ENCODE measurements around the gene NAPA. TPM values are rescaled to one million over a fixed set of nuclear protein-coding genes. Genes with fewer than 3 reads are reported as not detected.
A peak's percentile ranks its signal among the peaks of the same experiment; 100 is the strongest.

NAPA gene
- total and polyA plus RNA-seq, 10 of the 15 experiments (the other 5 are each of a cell fraction or from before 2014, with no cell fraction given), result 8.2 to 193 (median 102) TPM

DNA sequence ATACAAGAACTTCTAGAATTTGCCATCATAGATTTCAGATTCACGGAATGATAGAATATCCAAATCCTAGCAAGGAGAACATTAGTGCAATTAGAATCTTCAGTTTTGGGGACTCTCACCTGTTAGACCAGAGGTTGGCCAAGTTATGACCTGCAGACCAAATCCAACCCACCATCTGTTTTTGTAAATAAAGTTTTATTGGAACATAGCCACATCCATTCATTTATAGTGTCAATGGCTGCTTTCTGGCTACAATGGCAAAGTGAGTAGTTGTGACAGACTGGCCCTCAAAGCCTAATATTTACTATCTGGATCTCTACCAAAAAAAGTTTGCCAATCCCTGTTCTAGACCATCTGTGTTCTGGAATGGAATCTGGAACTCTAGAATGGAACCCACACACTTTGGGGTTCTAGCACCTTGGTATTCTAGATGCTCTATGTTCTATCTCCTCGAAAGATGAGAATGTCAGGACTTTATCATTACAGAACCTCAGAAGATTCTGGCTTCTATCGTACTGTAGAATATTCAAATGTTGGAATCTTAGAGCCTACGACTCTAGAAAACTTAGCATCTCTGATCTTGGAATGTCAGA lies 33.3 kb downstream of the NAPA start:
- H2AFZ ChIP-seq (ENCODE audit: control insufficient read depth, low read depth, low read length), result no peak overlapping the region
- WGBS (ENCODE audit: insufficient coverage, insufficient replicate concordance, low lambda C conversion rate, missing lambda C conversion rate), result 74% methylated on average over 4 of the region's 4 CpGs

More for the DNA sequence above, 33.3 kb downstream of the NAPA start:
- H3K79me2 ChIP-seq (ENCODE audit: control insufficient read depth, insufficient read depth, low read length), result peaks cover 12% of the 10 kb centered on the region
- TF ChIP-seq, protein P1, sequence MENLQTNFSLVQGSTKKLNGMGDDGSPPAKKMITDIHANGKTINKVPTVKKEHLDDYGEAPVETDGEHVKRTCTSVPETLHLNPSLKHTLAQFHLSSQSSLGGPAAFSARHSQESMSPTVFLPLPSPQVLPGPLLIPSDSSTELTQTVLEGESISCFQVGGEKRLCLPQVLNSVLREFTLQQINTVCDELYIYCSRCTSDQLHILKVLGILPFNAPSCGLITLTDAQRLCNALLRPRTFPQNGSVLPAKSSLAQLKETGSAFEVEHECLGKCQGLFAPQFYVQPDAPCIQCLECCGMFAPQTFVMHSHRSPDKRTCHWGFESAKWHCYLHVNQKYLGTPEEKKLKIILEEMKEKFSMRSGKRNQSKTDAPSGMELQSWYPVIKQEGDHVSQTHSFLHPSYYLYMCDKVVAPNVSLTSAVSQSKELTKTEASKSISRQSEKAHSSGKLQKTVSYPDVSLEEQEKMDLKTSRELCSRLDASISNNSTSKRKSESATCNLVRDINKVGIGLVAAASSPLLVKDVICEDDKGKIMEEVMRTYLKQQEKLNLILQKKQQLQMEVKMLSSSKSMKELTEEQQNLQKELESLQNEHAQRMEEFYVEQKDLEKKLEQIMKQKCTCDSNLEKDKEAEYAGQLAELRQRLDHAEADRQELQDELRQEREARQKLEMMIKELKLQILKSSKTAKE (IDR thresholded peaks at IDR 0.05; ENCODE audit: low read depth, poor library complexity, severe bottlenecking), result no peak
- TF ChIP-seq, protein P2, sequence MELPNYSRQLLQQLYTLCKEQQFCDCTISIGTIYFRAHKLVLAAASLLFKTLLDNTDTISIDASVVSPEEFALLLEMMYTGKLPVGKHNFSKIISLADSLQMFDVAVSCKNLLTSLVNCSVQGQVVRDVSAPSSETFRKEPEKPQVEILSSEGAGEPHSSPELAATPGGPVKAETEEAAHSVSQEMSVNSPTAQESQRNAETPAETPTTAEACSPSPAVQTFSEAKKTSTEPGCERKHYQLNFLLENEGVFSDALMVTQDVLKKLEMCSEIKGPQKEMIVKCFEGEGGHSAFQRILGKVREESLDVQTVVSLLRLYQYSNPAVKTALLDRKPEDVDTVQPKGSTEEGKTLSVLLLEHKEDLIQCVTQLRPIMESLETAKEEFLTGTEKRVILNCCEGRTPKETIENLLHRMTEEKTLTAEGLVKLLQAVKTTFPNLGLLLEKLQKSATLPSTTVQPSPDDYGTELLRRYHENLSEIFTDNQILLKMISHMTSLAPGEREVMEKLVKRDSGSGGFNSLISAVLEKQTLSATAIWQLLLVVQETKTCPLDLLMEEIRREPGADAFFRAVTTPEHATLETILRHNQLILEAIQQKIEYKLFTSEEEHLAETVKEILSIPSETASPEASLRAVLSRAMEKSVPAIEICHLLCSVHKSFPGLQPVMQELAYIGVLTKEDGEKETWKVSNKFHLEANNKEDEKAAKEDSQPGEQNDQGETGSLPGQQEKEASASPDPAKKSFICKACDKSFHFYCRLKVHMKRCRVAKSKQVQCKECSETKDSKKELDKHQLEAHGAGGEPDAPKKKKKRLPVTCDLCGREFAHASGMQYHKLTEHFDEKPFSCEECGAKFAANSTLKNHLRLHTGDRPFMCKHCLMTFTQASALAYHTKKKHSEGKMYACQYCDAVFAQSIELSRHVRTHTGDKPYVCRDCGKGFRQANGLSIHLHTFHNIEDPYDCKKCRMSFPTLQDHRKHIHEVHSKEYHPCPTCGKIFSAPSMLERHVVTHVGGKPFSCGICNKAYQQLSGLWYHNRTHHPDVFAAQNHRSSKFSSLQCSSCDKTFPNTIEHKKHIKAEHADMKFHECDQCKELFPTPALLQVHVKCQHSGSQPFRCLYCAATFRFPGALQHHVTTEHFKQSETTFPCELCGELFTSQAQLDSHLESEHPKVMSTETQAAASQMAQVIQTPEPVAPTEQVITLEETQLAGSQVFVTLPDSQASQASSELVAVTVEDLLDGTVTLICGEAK (IDR thresholded peaks at IDR 0.05; ENCODE audit: borderline replicate concordance), result peak; percentile 74
- POLR2A ChIA-PET, result interaction anchor here (0.7 kb wide), 1 partner anchor 10 kb away, joined by 7 read pairs; the partner anchor contains the start of gene SLC8A2
- 0 out of 4 replicates have a peak, but pooled peaks cover 0 to 2% of the 10 kb centered on the region in 2 experiments for H3K36me3 ChIP-seq (ENCODE audit: control insufficient read depth in 2 of 2, insufficient read depth in 2 of 2, low read length in 1 of 2)
- no peak for ATAC-seq
- no peak overlapping the region for H3K9ac ChIP-seq (ENCODE audit: control insufficient read depth, insufficient read depth, low read length)
- intact Hi-C loops (cut with micrococcal nuclease; ENCODE audit: unreplicated experiment) (loop anchor here (2.0 kb wide), 1 partner anchor 45 kb away; no protein-coding TSS in a partner anchor), in situ Hi-C loops (cut with MboI) (no loop called here)
- DNase-seq (ENCODE audit: low read depth, low spot score), result no peak
- H3K4me1 ChIP-seq (ENCODE audit: control insufficient read depth, insufficient read depth, low read length), result peaks cover 21% of the 10 kb centered on the region
- H3K9me3 ChIP-seq (replicated peaks; ENCODE audit: control insufficient read depth, insufficient read depth, low read length), result no peaks in the 10 kb centered on the region
- FAIRE-seq, result no peak
- RAD21 ChIA-PET (ENCODE audit: unreplicated experiment), result no interaction called here
- no TSS peak for BruUV-seq (replicated peaks)
- CTCF ChIA-PET, result no interaction called here
- SMC1A ChIA-PET (ENCODE audit: uncharacterized antibody, unreplicated experiment), result no interaction called here
- no peak overlapping the region for H3K4me3 ChIP-seq
- no peak overlapping the region for H3K4me2 ChIP-seq (ENCODE audit: control insufficient read depth, insufficient read depth)
- no peaks in the 10 kb centered on the region for H4K20me1 ChIP-seq (ENCODE audit: control insufficient read depth, insufficient read depth)
- no peaks in the 10 kb centered on the region for H3K27me3 ChIP-seq (replicated peaks in 1 of 2; ENCODE audit: control insufficient read depth in 2 of 2, insufficient read depth in 2 of 2, low read length in 1 of 2)
- H3K27ac ChIP-seq (ENCODE audit: control insufficient read depth, insufficient read depth), result no peak overlapping the region

Measured in GM12878 (cell line).